T follicular helper cell (primary cell): ENCODE results near the gene CROCC2.
"Not testable (repeated sequence)": the region's sequence is repeated elsewhere in the genome, so short reads cannot be mapped to it uniquely, and the experiment has no call there.

Source experiments
- DNase-seq: peaks from one replicate; pipeline ENCODE4 v3.0.0-alpha.2; 2020; ENCODE audit warnings: low read depth

Gene CROCC2

GRCh38 chr2:240966906-240967680 is 61.0 kb downstream of the CROCC2 start:
- DNase-seq, result no peak

GRCh38 chr2:240967681-240968621 is 61.8 kb downstream of the CROCC2 start:
- DNase-seq, result no peak

- no peak for DNase-seq
Measured at GRCh38 chr2:240968731-240969624, 62.8 kb downstream of the CROCC2 start.

GRCh38 chr2:240970104-240970503 is 64.0 kb downstream of the CROCC2 start:
- DNase-seq, result no peak

GRCh38 chr2:240970816-240971215 is 64.7 kb downstream of the CROCC2 start:
- no peak for DNase-seq

- no peak for DNase-seq
Measured at GRCh38 chr2:240972201-240972600, 66.1 kb downstream of the CROCC2 start.

GRCh38 chr2:240972636-240973521 is 66.7 kb downstream of the CROCC2 start:
- no peak for DNase-seq

DNA sequence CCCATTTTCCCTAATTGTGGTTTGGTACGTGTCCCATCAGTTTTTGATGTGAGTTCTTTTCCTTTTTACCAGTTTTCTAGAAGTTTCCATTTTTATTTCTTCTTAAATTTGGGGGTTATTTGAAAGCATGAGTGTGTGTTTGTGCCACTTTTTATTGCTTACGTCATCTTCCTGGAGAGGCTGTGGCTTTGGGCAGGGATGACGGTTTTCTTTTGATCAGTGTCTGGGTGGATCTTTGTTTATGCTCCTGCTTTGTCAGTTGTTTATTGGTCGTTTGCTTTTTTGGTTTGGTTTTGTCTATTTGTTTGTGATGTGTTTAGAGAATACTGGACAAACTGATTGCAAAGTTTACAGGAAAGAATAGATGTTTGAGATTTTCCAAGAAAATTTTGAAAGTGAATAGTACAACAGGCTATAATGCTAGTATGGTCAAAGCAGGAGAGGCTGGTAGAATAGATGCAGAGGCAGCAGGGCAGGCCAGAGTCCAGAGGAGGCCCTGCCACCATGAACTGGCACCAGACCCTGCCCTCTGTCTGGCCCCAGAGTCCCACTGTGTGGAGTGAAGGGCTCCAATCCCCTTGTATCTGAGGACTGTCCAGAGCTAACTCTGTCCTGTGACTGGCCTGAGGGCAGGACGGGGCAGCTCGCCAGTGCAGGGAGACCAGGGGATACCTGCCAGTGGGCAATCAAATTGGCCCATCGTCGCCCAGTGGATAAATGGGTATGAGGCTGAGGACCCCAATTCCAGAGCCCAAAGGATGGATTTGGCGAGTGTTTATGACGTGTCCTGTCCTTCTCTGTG is 68.8 kb downstream of the CROCC2 start:
- peak; percentile 20 for DNase-seq

GRCh38 chr2:240975903-240976302 is 69.8 kb downstream of the CROCC2 start:
- not testable (repeated sequence) for DNase-seq

- no peak for DNase-seq
Measured at GRCh38 chr2:240981280-240981679, 75.1 kb downstream of the CROCC2 start.

- DNase-seq, result no peak
Measured at GRCh38 chr2:240981871-240982800, 76.0 kb downstream of the CROCC2 start.

DNA sequence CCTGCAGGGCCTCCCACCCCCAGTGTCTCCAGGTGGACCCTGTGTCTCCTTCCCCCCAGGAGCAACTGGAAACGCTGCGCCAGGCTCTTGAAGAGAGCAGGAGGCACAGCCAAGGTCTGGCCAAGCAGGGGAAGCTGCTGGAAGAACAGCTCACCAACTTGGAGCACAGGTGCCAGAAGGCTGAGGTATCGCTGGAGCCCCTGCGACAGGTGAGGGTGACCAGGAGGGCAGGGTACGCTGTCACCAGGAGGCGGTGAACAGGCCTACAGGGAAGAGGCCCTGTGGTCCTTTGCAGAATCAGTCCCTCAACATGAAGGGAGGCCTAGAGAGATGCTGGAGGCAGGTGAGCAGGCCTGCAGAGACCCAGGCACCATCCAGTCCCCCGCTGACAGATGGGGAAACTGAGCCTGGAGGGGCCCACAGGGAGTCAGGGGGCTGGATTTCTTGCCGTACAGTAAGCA is 76.7 kb downstream of the CROCC2 start:
- no peak for DNase-seq

- no peak for DNase-seq
Measured at GRCh38 chr2:240983361-240983995, 77.3 kb downstream of the CROCC2 start.

GRCh38 chr2:240983996-240984498 is 77.9 kb downstream of the CROCC2 start:
- no peak for DNase-seq

DNA sequence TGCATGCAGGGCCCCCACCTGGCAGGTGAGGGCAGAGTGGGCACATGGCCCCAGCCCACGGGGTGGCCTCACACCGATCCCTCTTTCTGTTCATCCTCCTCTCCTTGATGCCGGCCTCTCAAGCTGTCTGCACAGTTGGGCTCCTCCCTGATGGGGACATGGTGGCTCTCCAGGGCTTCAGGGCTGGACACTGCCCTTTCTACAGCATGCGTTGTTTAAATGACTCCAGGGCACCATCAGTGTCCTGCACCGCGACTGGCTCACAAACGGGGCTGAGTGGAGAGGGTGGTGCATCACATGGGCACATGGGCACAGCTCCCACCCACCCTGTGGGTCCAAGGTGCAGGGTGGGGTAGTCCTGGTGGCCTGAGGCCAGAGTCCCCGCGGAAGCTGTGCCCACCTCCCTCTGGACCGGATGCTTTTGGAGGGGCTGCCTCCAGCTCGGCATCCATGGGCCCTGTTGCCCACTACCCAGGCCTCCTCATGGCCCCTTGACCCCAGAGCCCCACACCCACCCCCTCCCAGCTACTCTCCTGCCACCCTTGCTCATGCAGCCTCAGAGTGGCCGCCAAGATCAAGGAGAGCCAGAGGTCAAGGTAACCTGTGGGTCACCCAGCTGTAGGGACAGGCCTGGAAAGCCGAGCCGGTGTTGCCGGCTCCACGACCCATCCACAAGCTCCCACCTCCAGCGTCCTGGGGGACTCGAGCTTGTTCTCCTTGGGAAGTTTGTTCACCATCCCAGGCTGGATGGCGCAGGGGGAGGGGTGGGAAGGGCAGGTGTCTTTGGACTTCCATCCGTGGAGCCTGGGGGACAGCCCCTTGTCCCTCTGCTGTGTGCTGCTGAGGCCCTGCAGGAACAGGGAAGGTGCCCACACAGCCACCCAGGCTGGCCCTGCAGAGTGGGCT is 80.0 kb downstream of the CROCC2 start:
- DNase-seq, result no peak

GRCh38 chr2:240986787-240987411 is 80.8 kb downstream of the CROCC2 start:
- no peak for DNase-seq

DNA sequence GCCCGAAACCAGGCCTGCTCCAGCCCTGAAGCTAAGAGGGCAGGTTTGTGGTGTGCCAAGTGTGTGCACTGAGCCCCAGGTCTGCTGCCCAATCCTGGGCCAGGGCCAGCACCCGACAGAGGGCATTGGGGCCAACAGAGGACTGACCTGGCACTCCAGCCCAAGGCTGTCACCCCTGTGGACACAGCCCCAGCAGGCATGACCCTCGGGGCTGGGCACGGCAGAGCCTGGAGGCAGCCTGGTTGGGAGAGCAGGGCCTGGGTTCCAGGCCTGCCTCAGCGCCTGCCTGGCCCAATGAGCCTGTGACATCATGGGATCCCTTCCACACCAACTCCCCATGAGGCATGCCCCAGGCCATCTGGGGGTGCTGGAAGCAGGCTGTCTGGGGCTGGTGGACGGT is 81.5 kb downstream of the CROCC2 start:
- no peak for DNase-seq
